Thyroid gland (tissue), 4 donors: ENCODE results near the gene LIPM. TPM values are rescaled to one million over a fixed set of nuclear protein-coding genes. Genes with fewer than 3 reads are reported as not detected.
A peak's percentile ranks its signal among the peaks of the same experiment; 100 is the strongest.

Experiments used
- DNase-seq, 2 donors: peaks; one replicate each; pipeline ENCODE4 v3.0.0-alpha.2; 2019
- H3K27ac ChIP-seq, 3 donors: fragments of 200-600 bp; sonication (generic); 1 replicate in 2 of 3; 2 replicates in 1 of 3; pipeline ENCODE4 v1.5.1; 2016 to 2019; ENCODE audit warnings: mild to moderate bottlenecking in 1 of 3, moderate library complexity in 1 of 3
- H3K27me3 ChIP-seq: fragments of 200-600 bp; sonication (generic); one replicate; pipeline ENCODE4 v1.5.1; 2019
- H3K36me3 ChIP-seq, 2 donors: fragments of 200-600 bp; sonication (generic); one replicate each; pipeline ENCODE4 v1.5.1; 2016 to 2019
- H3K4me1 ChIP-seq, 2 donors: fragments of 200-600 bp; sonication (generic); one replicate each; pipeline ENCODE4 v1.5.1; 2017 to 2019
- H3K4me3 ChIP-seq, 3 donors: fragments of 200-600 bp; sonication (generic); replicated peaks in 1 of 3; 1 replicate in 2 of 3; 2 replicates in 1 of 3; pipeline ENCODE4 v1.5.1; 2016; ENCODE audit warnings: mild to moderate bottlenecking in 1 of 3
- H3K9me3 ChIP-seq: fragments of 200-600 bp; sonication (generic); one replicate; pipeline ENCODE4 v1.5.1; 2017
- CTCF ChIP-seq, 6 experiments: fragments of 200-600 bp in 3 of 6; fragments of 450-650 bp in 3 of 6; sonication (generic) in 3 of 6; IDR thresholded peaks; one replicate each; pipeline ENCODE4 v1.5.1; 2016 to 2019; ENCODE audit warnings: antibody characterized with exemption in 6 of 6, mild to moderate bottlenecking in 2 of 6, inconsistent platforms in 1 of 6, moderate library complexity in 1 of 6
- POLR2A ChIP-seq, 2 donors: fragments of 450-650 bp; IDR thresholded peaks; one replicate each; pipeline ENCODE4 v1.6.1; 2017; ENCODE audit warnings: antibody characterized with exemption in 2 of 2, mild to moderate bottlenecking in 2 of 2, moderate library complexity in 1 of 2
- WGBS, 2 donors: methylation state at CpG; one replicate each; pipeline ENCODE4 v1.1.5; 2017; 5-methylcytosine and 5-hydroxymethylcytosine counted together
- intact Hi-C: fragments of 100-400 bp; cut with DNase I; formaldehyde crosslinking; loops from one replicate; pipeline ENCODE4 v1.15.1; 2023
- total RNA-seq, 4 donors: library from RNA; depleted of rRNA; stranded (reverse); fragments of >200 nt; gene quantifications; one replicate each; pipeline ENCODE4 v1.2.3, GENCODE V29; 2016

Gene LIPM
- total RNA-seq, 4 donors from 2014 or later, result not detected

GRCh38 chr10:88788924-88789323, 13.6 kb upstream of the LIPM start:
- Histone ChIP-seq H3K36me3 (no peaks in the 10 kb centered on the region), H3K27ac (no peak overlapping the region), H3K27me3 (no peaks in the 10 kb centered on the region), H3K4me3 (no peak overlapping the region), H3K4me1 (no peaks in the 10 kb centered on the region), H3K9me3 (no peaks in the 10 kb centered on the region)
- DNase-seq, result no peak
- no peak for TF ChIP-seq CTCF (IDR thresholded peaks at IDR 0.05)
- no peak for TF ChIP-seq POLR2A (IDR thresholded peaks at IDR 0.05)
- intact Hi-C loops, result no loop called here

- WGBS, 2 donors, result 53 to 59% methylated on average over 2 of the region's 2 CpGs
- DNase-seq, result peak; percentile 4 to 7
- no peaks in the 10 kb centered on the region for H3K9me3 ChIP-seq
- TF ChIP-seq CTCF (IDR thresholded peaks at IDR 0.05) (peak in 3 of 6 experiments; percentile 24 to 44 (median 30)), POLR2A (IDR thresholded peaks at IDR 0.05) (no peak)
- no peaks in the 10 kb centered on the region for H3K36me3 ChIP-seq
- H3K4me3 ChIP-seq, result no peak overlapping the region
- H3K4me1 ChIP-seq, result no peaks in the 10 kb centered on the region
- intact Hi-C loops, result no loop called here
- H3K27ac ChIP-seq, result no peak overlapping the region
- no peaks in the 10 kb centered on the region for H3K27me3 ChIP-seq
These were observed 10.6 kb upstream of the LIPM start for GRCh38 chr10:88791924-88792323.

GRCh38 chr10:88792661-88793060, 9.9 kb upstream of the LIPM start:
- Histone ChIP-seq H3K27me3 (no peaks in the 10 kb centered on the region), H3K27ac (no peak overlapping the region), H3K4me1 (no peaks in the 10 kb centered on the region), H3K36me3 (no peaks in the 10 kb centered on the region), H3K4me3 (no peak overlapping the region), H3K9me3 (no peaks in the 10 kb centered on the region)
- DNase-seq, result no peak
- intact Hi-C loops, result no loop called here
- TF ChIP-seq CTCF (IDR thresholded peaks at IDR 0.05) (no peak), POLR2A (IDR thresholded peaks at IDR 0.05) (no peak)
- WGBS, 2 donors, result 90% methylated on average over 4 of the region's 4 CpGs

- H3K36me3 ChIP-seq, result no peaks in the 10 kb centered on the region
- no peaks in the 10 kb centered on the region for H3K9me3 ChIP-seq
- TF ChIP-seq POLR2A (IDR thresholded peaks at IDR 0.05) (no peak), CTCF (IDR thresholded peaks at IDR 0.05) (no peak)
- DNase-seq, result no peak
- 75 to 80% methylated on average over 2 of the region's 2 CpGs for WGBS, 2 donors
- H3K4me3 ChIP-seq, result no peak overlapping the region
- intact Hi-C loops, result no loop called here
- no peak overlapping the region for H3K27ac ChIP-seq
- H3K4me1 ChIP-seq, result no peaks in the 10 kb centered on the region
- H3K27me3 ChIP-seq, result no peaks in the 10 kb centered on the region
These were observed 8.7 kb upstream of the LIPM start for GRCh38 chr10:88793712-88794299.

- no peak for DNase-seq
- intact Hi-C loops, result no loop called here
- H3K9me3 ChIP-seq, result no peaks in the 10 kb centered on the region
- no peak for TF ChIP-seq POLR2A (IDR thresholded peaks at IDR 0.05)
- no peak overlapping the region for H3K4me3 ChIP-seq
- no peaks in the 10 kb centered on the region for H3K36me3 ChIP-seq
- 76 to 90% methylated on average over 1 of the region's 1 CpG for WGBS, 2 donors
- no peaks in the 10 kb centered on the region for H3K4me1 ChIP-seq
- H3K27ac ChIP-seq, result no peak overlapping the region
- no peaks in the 10 kb centered on the region for H3K27me3 ChIP-seq
These were observed 7.8 kb upstream of the LIPM start for GRCh38 chr10:88794731-88795130.
